ENCODE data around the gene ZBTB7C. TPM values are rescaled to one million over a fixed set of nuclear protein-coding genes. Genes with fewer than 3 reads are reported as not detected.

ZBTB7C gene
- total RNA-seq, 1 experiment from 2014 or later: 0.18 TPM

DNA sequence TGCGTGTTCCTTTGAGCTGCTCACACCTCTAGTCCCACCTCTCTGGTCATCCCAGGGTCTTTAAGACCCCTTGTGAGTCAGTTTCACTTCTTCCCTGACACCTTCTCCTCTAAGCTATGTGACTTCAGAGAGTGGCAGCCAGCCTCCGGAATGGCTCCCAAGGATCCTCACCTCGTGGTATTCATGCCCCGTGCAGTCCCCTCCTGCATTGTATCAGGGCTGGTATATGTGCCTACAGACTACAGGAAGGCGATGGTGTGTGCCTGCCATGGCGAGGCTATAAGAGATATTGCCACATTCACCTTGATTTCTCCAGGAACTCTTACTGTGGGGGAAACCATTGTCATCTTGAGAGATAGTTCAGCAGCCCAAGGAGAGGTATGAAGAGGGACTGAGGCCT, 350.7 kb downstream of the ZBTB7C start:
- H3K27ac Mint-ChIP-seq (ENCODE audit: unreplicated experiment): no peak overlapping the region
- intact Hi-C loops (cut with micrococcal nuclease; ENCODE audit: unreplicated experiment): no loop called here
- no peaks in the 10 kb centered on the region for H3K27me3 ChIP-seq (replicated peaks; ENCODE audit: control insufficient read depth, insufficient read depth, low read length)
- ChIA-PET POLR2A (no interaction called here), CTCF (no interaction called here)
- H3K27me3 Mint-ChIP-seq (ENCODE audit: insufficient read depth, unreplicated experiment): peaks cover 9% of the 10 kb centered on the region
- no peak overlapping the region for H3K4me3 ChIP-seq (ENCODE audit: low read depth, low read length)
- H3K4me1 Mint-ChIP-seq (ENCODE audit: low read depth, unreplicated experiment): no peaks in the 10 kb centered on the region
- no TSS peak for BruUV-seq (replicated peaks)
- no peaks in the 10 kb centered on the region for H3K9me3 Mint-ChIP-seq (ENCODE audit: unreplicated experiment)
- no peaks in the 10 kb centered on the region for H3K36me3 ChIP-seq (ENCODE audit: control insufficient read depth, insufficient read depth, low read length)
- no peak for DNase-seq
- no peak overlapping the region for H3K4me3 Mint-ChIP-seq (ENCODE audit: unreplicated experiment)
- no peaks in the 10 kb centered on the region for H3K9me3 ChIP-seq
- TF ChIP-seq, protein P1, sequence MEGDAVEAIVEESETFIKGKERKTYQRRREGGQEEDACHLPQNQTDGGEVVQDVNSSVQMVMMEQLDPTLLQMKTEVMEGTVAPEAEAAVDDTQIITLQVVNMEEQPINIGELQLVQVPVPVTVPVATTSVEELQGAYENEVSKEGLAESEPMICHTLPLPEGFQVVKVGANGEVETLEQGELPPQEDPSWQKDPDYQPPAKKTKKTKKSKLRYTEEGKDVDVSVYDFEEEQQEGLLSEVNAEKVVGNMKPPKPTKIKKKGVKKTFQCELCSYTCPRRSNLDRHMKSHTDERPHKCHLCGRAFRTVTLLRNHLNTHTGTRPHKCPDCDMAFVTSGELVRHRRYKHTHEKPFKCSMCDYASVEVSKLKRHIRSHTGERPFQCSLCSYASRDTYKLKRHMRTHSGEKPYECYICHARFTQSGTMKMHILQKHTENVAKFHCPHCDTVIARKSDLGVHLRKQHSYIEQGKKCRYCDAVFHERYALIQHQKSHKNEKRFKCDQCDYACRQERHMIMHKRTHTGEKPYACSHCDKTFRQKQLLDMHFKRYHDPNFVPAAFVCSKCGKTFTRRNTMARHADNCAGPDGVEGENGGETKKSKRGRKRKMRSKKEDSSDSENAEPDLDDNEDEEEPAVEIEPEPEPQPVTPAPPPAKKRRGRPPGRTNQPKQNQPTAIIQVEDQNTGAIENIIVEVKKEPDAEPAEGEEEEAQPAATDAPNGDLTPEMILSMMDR (IDR thresholded peaks at IDR 0.05; ENCODE audit: insufficient read depth in 1 of 2, low read depth in 1 of 2, low read length in 1 of 2, severe bottlenecking in 1 of 2, unreplicated experiment in 1 of 2): no peak
- no peaks in the 10 kb centered on the region for H3K4me1 ChIP-seq
- no peaks in the 10 kb centered on the region for H3K36me3 Mint-ChIP-seq (ENCODE audit: insufficient read depth, unreplicated experiment)

DNA sequence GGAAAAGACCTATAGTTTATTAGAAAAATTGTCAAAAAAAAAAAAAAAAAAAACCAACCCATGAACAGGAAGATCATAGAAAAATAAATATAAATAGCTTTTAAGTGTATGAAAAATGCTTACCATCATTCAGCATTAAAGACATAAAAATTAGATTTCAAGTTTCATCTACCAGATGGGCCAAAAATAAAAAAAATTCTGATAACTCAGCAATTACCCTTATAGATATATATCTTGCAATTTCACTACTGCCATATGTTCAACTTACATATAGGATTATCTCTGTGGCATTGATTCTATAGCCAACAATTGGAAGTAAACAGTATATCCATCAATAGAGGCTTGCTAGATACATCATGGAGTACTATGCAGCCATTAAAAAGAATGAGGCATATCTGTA, 352.2 kb downstream of the ZBTB7C start:
- intact Hi-C loops (cut with micrococcal nuclease; ENCODE audit: unreplicated experiment): no loop called here
- BruUV-seq (replicated peaks): no TSS peak
- no peaks in the 10 kb centered on the region for H3K36me3 ChIP-seq (ENCODE audit: control insufficient read depth, insufficient read depth, low read length)
- Mint-ChIP-seq H3K4me1 (ENCODE audit: low read depth, unreplicated experiment) (no peaks in the 10 kb centered on the region), H3K4me3 (ENCODE audit: unreplicated experiment) (no peak overlapping the region), H3K9me3 (ENCODE audit: unreplicated experiment) (no peaks in the 10 kb centered on the region), H3K36me3 (ENCODE audit: insufficient read depth, unreplicated experiment) (no peaks in the 10 kb centered on the region), H3K27ac (ENCODE audit: unreplicated experiment) (no peak overlapping the region), H3K27me3 (ENCODE audit: insufficient read depth, unreplicated experiment) (peaks cover 9% of the 10 kb centered on the region)
- H3K27me3 ChIP-seq (replicated peaks; ENCODE audit: control insufficient read depth, insufficient read depth, low read length): no peaks in the 10 kb centered on the region
- CTCF ChIA-PET: no interaction called here
- H3K4me1 ChIP-seq: no peaks in the 10 kb centered on the region
- TF ChIP-seq, protein P1 (IDR thresholded peaks at IDR 0.05; ENCODE audit: insufficient read depth in 1 of 2, low read depth in 1 of 2, low read length in 1 of 2, severe bottlenecking in 1 of 2, unreplicated experiment in 1 of 2): no peak
- no peak for DNase-seq
- no peak overlapping the region for H3K4me3 ChIP-seq (ENCODE audit: low read depth, low read length)
- H3K9me3 ChIP-seq: no peaks in the 10 kb centered on the region
- POLR2A ChIA-PET: no interaction called here

DNA sequence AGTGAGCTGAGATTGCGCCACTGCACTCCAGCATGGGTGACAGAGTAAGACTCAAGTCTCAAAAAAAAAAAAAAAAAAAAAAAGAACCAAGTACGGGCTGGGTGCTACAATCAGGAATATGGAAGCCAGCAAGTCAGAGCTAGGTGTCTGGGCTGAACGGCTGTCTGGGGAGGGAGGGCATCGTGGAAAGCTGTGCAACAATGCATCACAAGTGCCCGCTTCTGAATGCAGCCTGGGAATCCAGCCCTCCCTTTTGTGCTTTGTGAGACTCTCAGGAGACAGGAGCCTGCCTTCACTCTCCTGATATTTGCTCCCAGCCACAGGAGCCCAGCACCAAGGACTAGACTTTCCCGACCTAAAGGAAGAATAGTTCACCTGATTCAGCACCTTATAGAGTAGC, 353.8 kb downstream of the ZBTB7C start:
- BruUV-seq (replicated peaks): no TSS peak

More for the DNA sequence above, 353.8 kb downstream of the ZBTB7C start:
- Mint-ChIP-seq H3K27ac (ENCODE audit: unreplicated experiment) (no peak overlapping the region), H3K4me1 (ENCODE audit: low read depth, unreplicated experiment) (no peaks in the 10 kb centered on the region), H3K27me3 (ENCODE audit: insufficient read depth, unreplicated experiment) (peaks cover 6% of the 10 kb centered on the region), H3K9me3 (ENCODE audit: unreplicated experiment) (no peaks in the 10 kb centered on the region), H3K4me3 (ENCODE audit: unreplicated experiment) (no peak overlapping the region), H3K36me3 (ENCODE audit: insufficient read depth, unreplicated experiment) (no peaks in the 10 kb centered on the region)
- CTCF ChIA-PET: no interaction called here
- H3K27me3 ChIP-seq (replicated peaks; ENCODE audit: control insufficient read depth, insufficient read depth, low read length): no peaks in the 10 kb centered on the region
- no peak overlapping the region for H3K4me3 ChIP-seq (ENCODE audit: low read depth, low read length)
- no peaks in the 10 kb centered on the region for H3K36me3 ChIP-seq (ENCODE audit: control insufficient read depth, insufficient read depth, low read length)
- no peaks in the 10 kb centered on the region for H3K9me3 ChIP-seq
- TF ChIP-seq, protein P1 (IDR thresholded peaks at IDR 0.05; ENCODE audit: insufficient read depth in 1 of 2, low read depth in 1 of 2, low read length in 1 of 2, severe bottlenecking in 1 of 2, unreplicated experiment in 1 of 2): no peak
- no peaks in the 10 kb centered on the region for H3K4me1 ChIP-seq
- no peak for DNase-seq
- intact Hi-C loops (cut with micrococcal nuclease; ENCODE audit: unreplicated experiment): no loop called here
- POLR2A ChIA-PET: no interaction called here
